ENCODE measurements around the gene PITPNM3. TPM values are rescaled to one million over a fixed set of nuclear protein-coding genes. Genes with fewer than 3 reads are reported as not detected.

Gene PITPNM3
- total RNA-seq, 1 donor: 1.8 TPM

GRCh38 chr17:6547336-6547735 lies 9.0 kb downstream of the PITPNM3 start:
- no peak overlapping the region for H3K4me2 ChIP-seq (ENCODE audit: insufficient read depth, low read length)
- H3K4me1 ChIP-seq (ENCODE audit: insufficient read depth, low read length): peaks cover 13% of the 10 kb centered on the region
- H3K27ac ChIP-seq (ENCODE audit: low read depth, low read length): no peak overlapping the region
- no peak for TF ChIP-seq CTCF (IDR thresholded peaks at IDR 0.05; ENCODE audit: extremely low read depth, low read depth, low read length)
- no peak overlapping the region for H3K4me3 ChIP-seq (ENCODE audit: insufficient read depth, low read length)
- no peaks in the 10 kb centered on the region for H3K36me3 ChIP-seq (ENCODE audit: insufficient read depth, low read length)
- H3K79me2 ChIP-seq (ENCODE audit: insufficient read depth, low read length): no peaks in the 10 kb centered on the region
- H3K27me3 ChIP-seq (ENCODE audit: insufficient read depth, low read length): no peaks in the 10 kb centered on the region
- H2AFZ ChIP-seq (ENCODE audit: low read length): no peak overlapping the region
- DNase-seq (ENCODE audit: insufficient read length, low spot score, missing footprints): no peak
- H3K9me3 ChIP-seq (ENCODE audit: low read depth, low read length): no peaks in the 10 kb centered on the region
- H4K20me1 ChIP-seq (ENCODE audit: insufficient read depth, low read length): peaks cover 30% of the 10 kb centered on the region

DNA sequence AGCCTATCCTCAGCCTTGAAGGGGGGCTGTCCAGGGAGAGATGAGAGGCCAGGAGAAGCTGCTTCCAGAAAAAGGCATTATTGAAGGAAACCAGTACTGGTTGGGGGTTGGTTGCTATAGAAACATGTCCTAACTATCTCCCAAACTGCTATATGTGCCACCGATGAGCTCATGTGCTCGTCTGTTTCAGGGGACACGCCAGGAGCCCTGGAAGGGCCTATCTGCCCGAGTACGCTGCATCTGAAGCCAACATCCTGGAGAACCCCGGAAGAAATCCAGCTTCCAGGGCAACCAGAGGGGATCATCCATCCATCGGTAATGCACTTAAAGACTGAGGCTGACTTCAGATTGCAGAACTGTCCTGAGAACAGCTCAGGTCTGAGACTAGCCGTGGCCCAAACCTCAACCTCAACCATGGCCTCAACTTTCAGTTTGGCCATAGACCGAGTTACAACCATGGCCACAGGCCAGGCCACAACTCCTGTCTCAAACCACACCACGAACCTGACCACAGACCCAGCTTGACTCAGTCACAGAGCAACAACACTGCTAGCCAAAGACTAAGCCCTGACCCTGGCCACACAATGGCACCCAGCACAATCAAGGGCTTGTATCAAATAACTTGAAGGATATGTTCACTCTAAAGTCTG lies 10.2 kb downstream of the PITPNM3 start:
- Histone ChIP-seq H3K4me1 (ENCODE audit: insufficient read depth, low read length) (peaks cover 13% of the 10 kb centered on the region), H3K36me3 (ENCODE audit: insufficient read depth, low read length) (no peaks in the 10 kb centered on the region), H3K9me3 (ENCODE audit: low read depth, low read length) (no peaks in the 10 kb centered on the region), H3K27me3 (ENCODE audit: insufficient read depth, low read length) (no peaks in the 10 kb centered on the region), H4K20me1 (ENCODE audit: insufficient read depth, low read length) (peaks cover 28% of the 10 kb centered on the region), H3K27ac (ENCODE audit: low read depth, low read length) (no peak overlapping the region), H2AFZ (ENCODE audit: low read length) (no peak overlapping the region), H3K4me2 (ENCODE audit: insufficient read depth, low read length) (peak overlapping the region; percentile 15), H3K4me3 (ENCODE audit: insufficient read depth, low read length) (no peak overlapping the region), H3K79me2 (ENCODE audit: insufficient read depth, low read length) (no peaks in the 10 kb centered on the region)
- no peak for TF ChIP-seq CTCF (IDR thresholded peaks at IDR 0.05; ENCODE audit: extremely low read depth, low read depth, low read length)
- DNase-seq (ENCODE audit: insufficient read length, low spot score, missing footprints): peak; percentile 95

DNA sequence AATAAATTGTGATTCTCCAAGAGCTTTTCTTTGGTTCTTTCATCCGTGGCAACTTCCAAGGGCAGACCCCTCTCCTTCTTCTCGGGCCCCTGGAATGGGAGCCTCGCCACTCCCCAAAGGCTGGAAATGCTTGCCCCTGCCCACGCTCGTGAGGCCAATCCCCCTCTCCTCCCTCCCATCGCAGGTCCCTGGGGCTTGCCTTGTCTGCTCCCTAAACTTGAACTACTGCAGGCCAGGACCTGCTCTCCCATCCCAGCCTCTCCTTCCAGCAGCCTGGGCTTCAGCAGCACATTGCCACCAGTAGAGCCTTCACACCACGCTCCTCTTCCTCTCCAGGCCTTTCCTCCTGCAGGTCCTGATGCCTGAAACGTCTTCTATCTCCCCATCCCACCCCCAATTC lies 11.1 kb downstream of the PITPNM3 start:
- Histone ChIP-seq H3K4me3 (ENCODE audit: insufficient read depth, low read length) (no peak overlapping the region), H3K4me1 (ENCODE audit: insufficient read depth, low read length) (peaks cover 13% of the 10 kb centered on the region), H3K36me3 (ENCODE audit: insufficient read depth, low read length) (no peaks in the 10 kb centered on the region), H2AFZ (ENCODE audit: low read length) (no peak overlapping the region), H3K4me2 (ENCODE audit: insufficient read depth, low read length) (no peak overlapping the region), H3K79me2 (ENCODE audit: insufficient read depth, low read length) (no peaks in the 10 kb centered on the region), H3K27ac (ENCODE audit: low read depth, low read length) (no peak overlapping the region), H4K20me1 (ENCODE audit: insufficient read depth, low read length) (peaks cover 28% of the 10 kb centered on the region), H3K9me3 (ENCODE audit: low read depth, low read length) (no peaks in the 10 kb centered on the region), H3K27me3 (ENCODE audit: insufficient read depth, low read length) (no peaks in the 10 kb centered on the region)
- no peak for DNase-seq (ENCODE audit: insufficient read length, low spot score, missing footprints)
- no peak for TF ChIP-seq CTCF (IDR thresholded peaks at IDR 0.05; ENCODE audit: extremely low read depth, low read depth, low read length)

- Histone ChIP-seq H2AFZ (ENCODE audit: low read length) (no peak overlapping the region), H3K4me2 (ENCODE audit: insufficient read depth, low read length) (no peak overlapping the region), H3K27me3 (ENCODE audit: insufficient read depth, low read length) (no peaks in the 10 kb centered on the region), H3K9me3 (ENCODE audit: low read depth, low read length) (no peaks in the 10 kb centered on the region), H4K20me1 (ENCODE audit: insufficient read depth, low read length) (peaks cover 25% of the 10 kb centered on the region), H3K36me3 (ENCODE audit: insufficient read depth, low read length) (no peaks in the 10 kb centered on the region), H3K79me2 (ENCODE audit: insufficient read depth, low read length) (no peaks in the 10 kb centered on the region), H3K4me1 (ENCODE audit: insufficient read depth, low read length) (peaks cover 13% of the 10 kb centered on the region), H3K4me3 (ENCODE audit: insufficient read depth, low read length) (no peak overlapping the region), H3K27ac (ENCODE audit: low read depth, low read length) (no peak overlapping the region)
- no peak for DNase-seq (ENCODE audit: insufficient read length, low spot score, missing footprints)
- TF ChIP-seq CTCF (IDR thresholded peaks at IDR 0.05; ENCODE audit: extremely low read depth, low read depth, low read length): no peak
Observed at GRCh38 chr17:6544011-6544370, 12.4 kb downstream of the PITPNM3 start.
